H1 (cell line): Measurements from ENCODE around the gene POLE. TPM values are rescaled to one million over a fixed set of nuclear protein-coding genes. Genes with fewer than 3 reads are reported as not detected.

Experiments used
- CEBPB ChIP-seq: IDR thresholded peaks from 2 replicates; pipeline ENCODE4 v1.6.1; 2012; ENCODE audit warnings: low read depth, low read length
- EZH2 ChIP-seq: fragments of 200-600 bp; sonication (generic); IDR thresholded peaks from 2 replicates; pipeline ENCODE4 v1.7.1; 2012; ENCODE audit warnings: low read depth, mild to moderate bottlenecking, moderate library complexity, low read length, inconsistent platforms; ENCODE audit not compliant: severe bottlenecking
- RBBP5 ChIP-seq: IDR thresholded peaks from 2 replicates; pipeline ENCODE4 v1.7.1; 2012; ENCODE audit warnings: low read depth, mild to moderate bottlenecking, inconsistent platforms, low read length, moderate library complexity, borderline replicate concordance
- SIRT6 ChIP-seq: IDR thresholded peaks from one replicate; pipeline ENCODE4 v1.7.1; 2012; ENCODE audit warnings: low read length, inconsistent platforms
- ZNF274 ChIP-seq: IDR thresholded peaks from 2 replicates; pipeline ENCODE4 v1.7.0; 2012; ENCODE audit warnings: low read length, borderline replicate concordance; ENCODE audit errors: extremely low read depth
- polyA plus RNA-seq, 7 experiments: library from polyadenylated mRNA; depleted of rRNA in 3 of 7; stranded (reverse) in 5 of 7; unstranded in 2 of 7; fragments of >200 nt in 5 of 7; fragments of 200-250 nt in 2 of 7; gene quantifications; 1 replicate in 5 of 7; 2 replicates in 1 of 7; 4 replicates in 1 of 7; pipeline versions ENCODE4 v1.2.1 to v1.2.3, GENCODE V29; 2011 to 2013; ENCODE audit warnings: missing spikeins in 2 of 7, mixed read lengths in 2 of 7
- total RNA-seq: library from RNA; stranded (reverse); fragmentation: NEBNext Ultra II Directional; extraction: Animal tissue kit (Norgen Biotek cat#: 25700); gene quantifications from 2 replicates; pipeline ENCODE4 v1.2.1, GENCODE V29; 2021

Gene POLE
- total and polyA plus RNA-seq, 2 of the 8 experiments (the other 6 are each of a cell fraction or from before 2014, with no cell fraction given): 59.7 to 115 TPM

GRCh38 chr12:132661972-132662371 lies 25.2 kb downstream of the POLE start (continued):
- no peak for TF ChIP-seq EZH2
- TF ChIP-seq RBBP5: no peak
- no peak for TF ChIP-seq ZNF274
- no peak for TF ChIP-seq SIRT6
- TF ChIP-seq CEBPB: no peak
